Caco-2 (cell line): ENCODE measurements around the gene PCED1B. TPM values are rescaled to one million over a fixed set of nuclear protein-coding genes. Genes with fewer than 3 reads are reported as not detected.

Experiments used
- BruUV-seq: library from RNA; stranded (reverse); fragments of 400-500 nt; replicated peaks from 2 replicates; lab custom pipeline; 2021; lab: Mats Ljungman, UMichigan
- CTCF ChIA-PET: fragments of 300-600 bp; sonication (Branson Sonifier 250); formaldehyde crosslinking; loops from one replicate; lab custom pipeline; 2022; ENCODE audit warnings: antibody characterized with exemption; lab: Charles Lee
- POLR2A ChIA-PET: fragments of 300-600 bp; sonication (Branson Sonifier 250); formaldehyde crosslinking; loops from one replicate; lab custom pipeline; 2022; ENCODE audit warnings: antibody characterized with exemption; lab: Charles Lee
- DNase-seq, 2 experiments: peaks; one replicate each; pipeline versions ENCODE4 v3.0.0 to v3.0.0-alpha.2; 2020 to 2022
- H3K27me3 ChIP-seq: replicated peaks from 2 replicates; pipeline ENCODE4 v1.6.0; 2011; ENCODE audit warnings: low read length; ENCODE audit not compliant: control insufficient read depth, insufficient read depth
- H3K36me3 ChIP-seq: 2 replicates; pipeline ENCODE4 v1.5.1; 2011; ENCODE audit warnings: low read length; ENCODE audit not compliant: control insufficient read depth, insufficient read depth
- H3K4me1 ChIP-seq: fragments of 250-450 bp; sonication (Bioruptor Pico); 2 replicates; pipeline ENCODE4 v1.5.1; 2020; ENCODE audit warnings: mild to moderate bottlenecking
- H3K4me3 ChIP-seq: 2 replicates; pipeline ENCODE4 v1.5.1; 2011; ENCODE audit warnings: low read depth, mild to moderate bottlenecking, control low read depth, low read length
- H3K9me3 ChIP-seq: fragments of 250-450 bp; sonication (Bioruptor Pico); 2 replicates; pipeline ENCODE4 v1.5.1; 2020; ENCODE audit warnings: mild to moderate bottlenecking, moderate library complexity
- H3K27ac Mint-ChIP-seq: one replicate; pipeline ENCODE4 v1.8.0; 2022; ENCODE audit warnings: mixed read lengths; ENCODE audit not compliant: unreplicated experiment
- H3K27me3 Mint-ChIP-seq: one replicate; pipeline ENCODE4 v1.8.0; 2022; ENCODE audit warnings: mixed read lengths; ENCODE audit not compliant: insufficient read depth, unreplicated experiment
- H3K36me3 Mint-ChIP-seq: one replicate; pipeline ENCODE4 v1.8.0; 2022; ENCODE audit warnings: mild to moderate bottlenecking, mixed read lengths; ENCODE audit not compliant: insufficient read depth, unreplicated experiment
- H3K4me1 Mint-ChIP-seq: one replicate; pipeline ENCODE4 v1.8.0; 2022; ENCODE audit warnings: low read depth, mixed read lengths; ENCODE audit not compliant: unreplicated experiment
- H3K4me3 Mint-ChIP-seq: one replicate; pipeline ENCODE4 v1.8.0; 2022; ENCODE audit warnings: mild to moderate bottlenecking, moderate library complexity, mixed read lengths; ENCODE audit not compliant: unreplicated experiment
- H3K9me3 Mint-ChIP-seq: one replicate; pipeline ENCODE4 v1.8.0; 2022; ENCODE audit warnings: mixed read lengths; ENCODE audit not compliant: unreplicated experiment
- intact Hi-C: fragments of 100-400 bp; cut with micrococcal nuclease; formaldehyde crosslinking; loops from one replicate; pipeline ENCODE4 v1.10.0; 2022; ENCODE audit not compliant: unreplicated experiment
- total RNA-seq: library from RNA; stranded (reverse); gene quantifications from 2 replicates; pipeline ENCODE4 v1.2.3, GENCODE V29; 2022
- TF ChIP-seq, protein P1 (sequence below), 2 experiments: fragments of 200-600 bp in 1 of 2; IDR thresholded peaks; 1 replicate in 1 of 2; 2 replicates in 1 of 2; pipeline versions ENCODE4 v1.5.1 to v1.8.0; 2011 to 2022; ENCODE audit warnings: antibody characterized with exemption in 1 of 2, control low read depth in 1 of 2, inconsistent platforms in 1 of 2, low read depth in 1 of 2, low read length in 1 of 2, mild to moderate bottlenecking in 1 of 2, moderate library complexity in 1 of 2; ENCODE audit not compliant: insufficient read depth in 1 of 2, severe bottlenecking in 1 of 2, unreplicated experiment in 1 of 2

The PCED1B gene
- total RNA-seq, 1 experiment from 2014 or later = 7.0 TPM

- CTCF ChIA-PET = interaction anchor here (0.5 kb wide), 1 partner anchor 8 kb away, joined by 3 read pairs; no protein-coding TSS in a partner anchor
- BruUV-seq = no TSS peak
Measured at GRCh38 chr12:47244835-47245234, 165.4 kb downstream of the PCED1B start.

DNA sequence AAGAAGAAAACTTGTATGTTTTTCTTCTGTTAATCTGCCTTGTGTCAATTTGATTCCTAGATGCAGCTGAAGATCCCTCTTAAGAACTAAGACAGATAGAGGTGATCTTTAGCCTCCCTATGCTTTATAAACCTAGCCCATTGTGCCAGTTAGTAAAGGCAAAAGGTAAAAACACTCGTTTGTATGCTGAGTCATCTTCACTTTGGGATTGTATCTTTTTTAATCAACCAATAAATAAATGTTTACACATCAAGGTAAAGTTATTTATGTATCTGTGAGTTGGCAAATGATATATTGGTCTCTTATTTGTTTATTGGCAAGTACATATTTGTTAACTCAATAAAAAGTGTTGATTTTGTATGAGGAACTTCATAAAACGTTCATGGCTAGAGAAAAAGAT is 166.2 kb downstream of the PCED1B start:
- no TSS peak for BruUV-seq
- no peaks in the 10 kb centered on the region for H3K27me3 ChIP-seq
- ChIA-PET CTCF (no interaction called here), POLR2A (no interaction called here)
- Mint-ChIP-seq H3K9me3 (no peaks in the 10 kb centered on the region), H3K4me1 (peaks cover 35% of the 10 kb centered on the region), H3K27me3 (no peaks in the 10 kb centered on the region), H3K27ac (peak overlapping the region; percentile 12), H3K4me3 (no peak overlapping the region), H3K36me3 (no peaks in the 10 kb centered on the region)
- no peaks in the 10 kb centered on the region for H3K9me3 ChIP-seq
- H3K4me1 ChIP-seq = peaks cover 37% of the 10 kb centered on the region
- DNase-seq = no peak
- H3K36me3 ChIP-seq = no peaks in the 10 kb centered on the region
- TF ChIP-seq, protein P1, sequence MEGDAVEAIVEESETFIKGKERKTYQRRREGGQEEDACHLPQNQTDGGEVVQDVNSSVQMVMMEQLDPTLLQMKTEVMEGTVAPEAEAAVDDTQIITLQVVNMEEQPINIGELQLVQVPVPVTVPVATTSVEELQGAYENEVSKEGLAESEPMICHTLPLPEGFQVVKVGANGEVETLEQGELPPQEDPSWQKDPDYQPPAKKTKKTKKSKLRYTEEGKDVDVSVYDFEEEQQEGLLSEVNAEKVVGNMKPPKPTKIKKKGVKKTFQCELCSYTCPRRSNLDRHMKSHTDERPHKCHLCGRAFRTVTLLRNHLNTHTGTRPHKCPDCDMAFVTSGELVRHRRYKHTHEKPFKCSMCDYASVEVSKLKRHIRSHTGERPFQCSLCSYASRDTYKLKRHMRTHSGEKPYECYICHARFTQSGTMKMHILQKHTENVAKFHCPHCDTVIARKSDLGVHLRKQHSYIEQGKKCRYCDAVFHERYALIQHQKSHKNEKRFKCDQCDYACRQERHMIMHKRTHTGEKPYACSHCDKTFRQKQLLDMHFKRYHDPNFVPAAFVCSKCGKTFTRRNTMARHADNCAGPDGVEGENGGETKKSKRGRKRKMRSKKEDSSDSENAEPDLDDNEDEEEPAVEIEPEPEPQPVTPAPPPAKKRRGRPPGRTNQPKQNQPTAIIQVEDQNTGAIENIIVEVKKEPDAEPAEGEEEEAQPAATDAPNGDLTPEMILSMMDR (IDR thresholded peaks at IDR 0.05; ENCODE audit: insufficient read depth in 1 of 2, low read depth in 1 of 2, low read length in 1 of 2, severe bottlenecking in 1 of 2, unreplicated experiment in 1 of 2) = no peak
- no peak overlapping the region for H3K4me3 ChIP-seq
- intact Hi-C loops = loop anchor here (1.0 kb wide), 1 partner anchor 14 kb away; no protein-coding TSS in a partner anchor

More at GRCh38 chr12:47244835-47245234, 165.4 kb downstream of the PCED1B start:
- no peaks in the 10 kb centered on the region for H3K9me3 ChIP-seq
- no peaks in the 10 kb centered on the region for H3K27me3 ChIP-seq
- POLR2A ChIA-PET = no interaction called here
- DNase-seq = peak; percentile 44 to 48
- Mint-ChIP-seq H3K9me3 (no peaks in the 10 kb centered on the region), H3K36me3 (no peaks in the 10 kb centered on the region), H3K27me3 (no peaks in the 10 kb centered on the region), H3K27ac (peak overlapping the region; percentile 12), H3K4me3 (no peak overlapping the region), H3K4me1 (peaks cover 29% of the 10 kb centered on the region)
- peaks cover 31% of the 10 kb centered on the region for H3K4me1 ChIP-seq
- TF ChIP-seq, protein P1 (IDR thresholded peaks at IDR 0.05; ENCODE audit: insufficient read depth in 1 of 2, low read depth in 1 of 2, low read length in 1 of 2, severe bottlenecking in 1 of 2, unreplicated experiment in 1 of 2) = no peak
- intact Hi-C loops = loop anchor here (1.0 kb wide), 1 partner anchor 14 kb away; no protein-coding TSS in a partner anchor
- H3K36me3 ChIP-seq = no peaks in the 10 kb centered on the region
- no peak overlapping the region for H3K4me3 ChIP-seq

DNA sequence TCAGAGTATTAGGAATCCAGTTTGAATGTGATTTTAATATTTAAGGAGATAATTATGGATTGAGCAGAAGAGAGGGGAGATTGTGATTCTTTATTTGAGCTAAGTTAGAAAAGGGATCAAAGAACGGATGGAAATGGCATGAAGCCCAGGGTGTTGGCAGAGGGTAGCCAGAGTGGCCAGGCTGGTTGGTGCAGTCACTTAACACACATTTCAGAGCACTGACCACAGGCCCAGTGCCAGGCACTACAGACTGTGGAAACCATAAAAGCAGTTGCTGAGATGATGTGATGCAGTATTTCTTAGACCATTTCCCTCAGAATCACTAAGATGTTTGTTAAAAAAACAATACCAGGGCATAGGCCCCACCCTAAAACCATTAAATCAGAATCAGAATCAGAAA is 168.0 kb downstream of the PCED1B start:
- Histone ChIP-seq H3K9me3 (no peaks in the 10 kb centered on the region), H3K4me1 (peaks cover 37% of the 10 kb centered on the region), H3K27me3 (no peaks in the 10 kb centered on the region), H3K4me3 (no peak overlapping the region), H3K36me3 (no peaks in the 10 kb centered on the region)
- Mint-ChIP-seq H3K4me1 (peaks cover 35% of the 10 kb centered on the region), H3K27me3 (no peaks in the 10 kb centered on the region), H3K36me3 (no peaks in the 10 kb centered on the region), H3K27ac (no peak overlapping the region), H3K4me3 (no peak overlapping the region), H3K9me3 (peaks cover 11% of the 10 kb centered on the region)
- intact Hi-C loops = no loop called here
- no TSS peak for BruUV-seq
- TF ChIP-seq, protein P1 (IDR thresholded peaks at IDR 0.05; ENCODE audit: insufficient read depth in 1 of 2, low read depth in 1 of 2, low read length in 1 of 2, severe bottlenecking in 1 of 2, unreplicated experiment in 1 of 2) = no peak
- CTCF ChIA-PET = no interaction called here
- DNase-seq = no peak
- POLR2A ChIA-PET = no interaction called here
